ENCODE data around the gene NLN.

DNA sequence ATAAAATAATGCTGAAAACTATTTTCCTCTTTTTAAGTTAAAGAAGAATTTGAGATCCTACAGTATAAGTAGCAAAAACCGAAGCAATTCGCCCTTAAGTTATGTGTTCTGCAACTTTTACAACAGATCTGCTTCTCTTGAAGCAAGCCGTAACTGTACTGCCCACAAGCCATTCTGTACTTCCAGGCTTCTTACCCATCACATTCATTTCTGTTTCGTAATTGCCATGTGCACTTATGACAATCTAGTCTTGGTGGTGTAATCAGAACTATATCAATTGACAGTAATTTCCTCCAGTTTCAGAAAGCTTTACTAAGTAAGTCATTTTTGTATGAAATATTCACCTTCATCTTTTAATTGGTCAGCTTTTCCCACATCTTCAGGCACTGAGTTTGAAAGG is 13.9 kb upstream of the NLN start:
- TF ChIP-seq MZF1 (tag by site-specific recombination; IDR thresholded peaks at IDR 0.05; ENCODE audit: borderline replicate concordance) (no peak), YY2 (tag by site-specific recombination; IDR thresholded peaks at IDR 0.05) (no peak), ZNF214 (tag by site-specific recombination; IDR thresholded peaks at IDR 0.05; ENCODE audit: borderline replicate concordance) (no peak), ZSCAN30 (tag by site-specific recombination; IDR thresholded peaks at IDR 0.05) (no peak), CTCF (tag by site-specific recombination; IDR thresholded peaks at IDR 0.05) (no peak)
- TF ChIP-seq, protein P1, sequence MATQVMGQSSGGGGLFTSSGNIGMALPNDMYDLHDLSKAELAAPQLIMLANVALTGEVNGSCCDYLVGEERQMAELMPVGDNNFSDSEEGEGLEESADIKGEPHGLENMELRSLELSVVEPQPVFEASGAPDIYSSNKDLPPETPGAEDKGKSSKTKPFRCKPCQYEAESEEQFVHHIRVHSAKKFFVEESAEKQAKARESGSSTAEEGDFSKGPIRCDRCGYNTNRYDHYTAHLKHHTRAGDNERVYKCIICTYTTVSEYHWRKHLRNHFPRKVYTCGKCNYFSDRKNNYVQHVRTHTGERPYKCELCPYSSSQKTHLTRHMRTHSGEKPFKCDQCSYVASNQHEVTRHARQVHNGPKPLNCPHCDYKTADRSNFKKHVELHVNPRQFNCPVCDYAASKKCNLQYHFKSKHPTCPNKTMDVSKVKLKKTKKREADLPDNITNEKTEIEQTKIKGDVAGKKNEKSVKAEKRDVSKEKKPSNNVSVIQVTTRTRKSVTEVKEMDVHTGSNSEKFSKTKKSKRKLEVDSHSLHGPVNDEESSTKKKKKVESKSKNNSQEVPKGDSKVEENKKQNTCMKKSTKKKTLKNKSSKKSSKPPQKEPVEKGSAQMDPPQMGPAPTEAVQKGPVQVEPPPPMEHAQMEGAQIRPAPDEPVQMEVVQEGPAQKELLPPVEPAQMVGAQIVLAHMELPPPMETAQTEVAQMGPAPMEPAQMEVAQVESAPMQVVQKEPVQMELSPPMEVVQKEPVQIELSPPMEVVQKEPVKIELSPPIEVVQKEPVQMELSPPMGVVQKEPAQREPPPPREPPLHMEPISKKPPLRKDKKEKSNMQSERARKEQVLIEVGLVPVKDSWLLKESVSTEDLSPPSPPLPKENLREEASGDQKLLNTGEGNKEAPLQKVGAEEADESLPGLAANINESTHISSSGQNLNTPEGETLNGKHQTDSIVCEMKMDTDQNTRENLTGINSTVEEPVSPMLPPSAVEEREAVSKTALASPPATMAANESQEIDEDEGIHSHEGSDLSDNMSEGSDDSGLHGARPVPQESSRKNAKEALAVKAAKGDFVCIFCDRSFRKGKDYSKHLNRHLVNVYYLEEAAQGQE (tag by site-specific recombination; IDR thresholded peaks at IDR 0.05), result no peak
